PFSK-1 (cell line): ENCODE results near the gene TBC1D2.

ENCODE experiments used
- FOXP2 ChIP-seq: optimal IDR thresholded peaks from 2 replicates; pipeline ENCODE3; 2011; ENCODE audit warnings: borderline replicate concordance, control low read depth, inconsistent platforms; ENCODE audit not compliant: insufficient read depth; ENCODE audit errors: extremely low read length, extremely low read depth
- POLR2AphosphoS5 ChIP-seq: IDR thresholded peaks from 2 replicates; pipeline ENCODE4 v1.6.1; 2012; ENCODE audit warnings: low read depth, mild to moderate bottlenecking, control low read depth, low read length, moderate library complexity
- REST ChIP-seq, 2 experiments: IDR thresholded peaks; 2 replicates each; pipeline versions ENCODE4 v1.6.1 to v1.8.0; 2011 to 2012; ENCODE audit warnings: low read depth in 2 of 2, low read length in 2 of 2, control low read depth in 1 of 2, inconsistent platforms in 1 of 2, mild to moderate bottlenecking in 1 of 2, moderate library complexity in 1 of 2; ENCODE audit not compliant: insufficient read depth in 1 of 2
- SIN3A ChIP-seq: IDR thresholded peaks from 2 replicates; pipeline ENCODE4 v1.6.1; 2012; ENCODE audit warnings: mild to moderate bottlenecking, low read length, moderate library complexity, borderline replicate concordance; ENCODE audit not compliant: insufficient read depth
- TAF1 ChIP-seq: IDR thresholded peaks from 2 replicates; pipeline ENCODE4 v1.6.1; 2012; ENCODE audit warnings: low read length, control low read depth, borderline replicate concordance; ENCODE audit not compliant: insufficient read depth

- TF ChIP-seq POLR2AphosphoS5 (no peak), REST (IDR thresholded peaks at IDR 0.05; ENCODE audit: insufficient read depth in 1 of 2, low read depth in 2 of 2, low read length in 2 of 2) (no peak), SIN3A (no peak), TAF1 (no peak), FOXP2 (no peak)
These were observed 66.0 kb downstream of the TBC1D2 start for GRCh38 chr9:98189412-98189811.
